Activated CD4-positive, alpha-beta T cell treated with anti-CD3 and anti-CD28 coated beads, Interleukin-2, amount 50 U/mL, for 4 hours (primary cell): ENCODE results near the gene KLHL22.

ENCODE experiments used
- DNase-seq, 2 experiments: peaks; one replicate each; pipeline ENCODE4 v3.0.0-alpha.2; 2020

Gene KLHL22

DNA sequence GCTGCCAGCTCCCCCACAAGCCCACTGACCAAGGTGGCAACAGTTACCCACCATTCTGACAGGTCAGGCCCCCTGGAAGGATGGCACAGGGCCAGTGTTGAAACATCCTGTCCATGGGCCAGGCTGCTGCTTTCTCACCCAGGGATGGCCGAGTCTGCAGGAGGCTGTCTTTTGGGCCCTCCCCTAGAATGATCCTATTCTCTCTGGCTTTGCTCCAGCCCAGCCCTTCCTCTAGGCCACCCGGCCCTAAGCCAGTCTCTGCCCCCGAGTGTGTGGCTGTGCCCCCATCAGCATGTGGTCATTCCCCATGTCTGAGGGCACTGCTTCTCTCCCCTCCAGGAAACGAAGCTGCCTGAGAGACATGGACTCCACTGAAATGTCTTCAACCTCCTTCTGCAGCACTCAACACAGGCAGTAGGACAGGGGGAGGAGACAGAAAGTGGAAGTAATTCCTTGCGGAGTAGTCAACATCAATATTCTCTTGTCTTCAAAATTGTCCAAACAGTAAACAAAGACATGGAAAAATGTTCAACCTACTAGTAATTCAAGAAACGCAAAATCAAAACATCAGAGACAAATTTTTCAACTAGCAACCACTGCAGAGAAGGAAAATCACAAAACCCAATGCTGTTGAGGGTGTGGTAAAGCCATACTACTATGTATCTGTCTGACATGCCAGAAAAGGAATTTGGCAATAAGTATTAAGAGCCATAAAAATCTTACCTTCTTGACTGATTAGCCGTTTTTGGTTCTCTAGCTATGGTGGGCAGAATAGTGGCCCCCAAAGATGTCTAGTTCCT, 52.9 kb downstream of the KLHL22 start:
- no peak for DNase-seq

DNA sequence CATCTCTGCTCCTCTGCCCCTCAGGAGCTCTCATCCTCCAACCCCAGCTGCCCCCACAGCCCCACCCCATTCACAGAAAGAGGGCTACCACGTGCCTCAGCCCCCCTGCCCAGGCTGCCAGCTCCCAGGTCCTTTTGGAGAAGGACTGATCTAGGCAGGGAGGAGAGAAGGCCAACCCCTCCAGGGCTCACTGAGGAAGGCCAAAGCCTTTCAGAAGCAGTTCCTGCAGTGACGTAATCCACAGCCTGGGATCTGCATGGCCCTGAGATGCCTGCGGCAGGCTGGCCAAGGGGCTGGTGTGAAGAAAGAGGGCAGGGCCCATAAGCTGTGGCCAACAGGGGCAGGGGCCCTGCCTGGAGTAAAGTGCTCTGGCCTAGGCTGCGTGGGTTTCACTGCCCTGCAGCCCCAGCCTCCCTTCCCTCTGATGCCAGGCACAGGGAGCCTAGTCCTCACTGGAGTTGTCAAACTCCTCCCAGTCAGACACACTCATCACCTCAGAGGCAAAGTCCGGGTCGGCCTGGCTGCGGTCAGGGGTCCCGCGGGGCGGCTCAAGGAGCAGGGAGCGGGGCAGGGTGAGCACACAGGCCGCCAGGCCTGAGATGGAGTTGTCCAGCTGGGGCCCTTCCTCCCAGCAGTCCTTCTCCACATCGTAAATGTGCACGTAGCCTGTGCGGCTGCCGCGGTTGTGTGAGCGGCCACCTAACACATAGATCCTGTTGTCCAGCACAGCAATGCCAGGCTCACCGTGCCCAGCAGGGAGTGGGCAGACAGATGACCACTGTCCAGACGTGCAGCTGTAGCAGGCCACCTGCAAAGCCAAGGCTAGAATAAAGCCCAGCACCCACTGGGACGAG, 53.7 kb downstream of the KLHL22 start:
- no peak for DNase-seq

DNA sequence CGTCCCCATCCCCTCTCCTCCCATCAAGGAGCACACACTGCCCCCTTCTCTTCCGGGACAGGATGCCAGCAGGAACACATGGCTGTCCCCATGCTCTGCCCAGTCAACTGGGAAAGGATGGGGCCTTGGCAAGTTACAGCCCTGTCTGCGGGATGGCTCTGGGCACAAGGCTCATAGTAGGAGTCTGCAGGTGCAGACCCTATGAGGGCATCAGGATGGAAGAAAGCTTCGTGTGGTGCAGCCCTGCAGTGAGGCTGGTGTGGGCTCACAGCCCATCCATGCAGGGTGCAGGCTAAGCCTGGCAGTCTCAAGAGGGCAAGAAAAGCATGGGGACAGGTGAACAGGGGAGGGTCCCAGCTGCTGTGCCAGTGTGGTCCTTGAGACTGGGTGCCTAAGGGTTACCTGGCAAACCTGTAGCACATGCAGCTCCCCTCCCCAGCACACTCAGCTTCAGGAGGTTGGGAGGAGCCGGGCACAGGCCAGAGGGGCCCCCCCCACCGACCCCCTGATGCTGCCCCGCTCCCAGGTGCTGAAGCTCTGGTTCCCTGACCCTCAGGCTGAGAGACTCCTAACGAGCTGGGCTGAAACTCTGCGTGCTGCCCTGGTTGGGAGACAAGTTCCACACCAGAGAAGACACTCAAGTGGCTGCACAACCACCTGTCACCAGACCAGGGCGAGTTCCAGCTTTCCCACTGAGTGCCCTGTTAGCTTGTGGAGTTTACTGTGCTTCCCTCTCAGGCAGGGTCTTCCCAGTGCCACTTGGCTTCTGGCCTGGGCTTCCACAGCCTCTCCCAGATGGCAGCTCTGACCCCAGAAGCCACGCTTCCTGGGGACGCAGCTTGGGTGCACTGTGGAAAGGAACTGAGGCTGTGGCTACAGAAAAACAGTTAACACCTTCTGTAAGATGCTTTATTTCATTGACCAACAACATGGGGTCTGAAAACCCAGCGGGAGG, 54.7 kb downstream of the KLHL22 start:
- no peak for DNase-seq

DNA sequence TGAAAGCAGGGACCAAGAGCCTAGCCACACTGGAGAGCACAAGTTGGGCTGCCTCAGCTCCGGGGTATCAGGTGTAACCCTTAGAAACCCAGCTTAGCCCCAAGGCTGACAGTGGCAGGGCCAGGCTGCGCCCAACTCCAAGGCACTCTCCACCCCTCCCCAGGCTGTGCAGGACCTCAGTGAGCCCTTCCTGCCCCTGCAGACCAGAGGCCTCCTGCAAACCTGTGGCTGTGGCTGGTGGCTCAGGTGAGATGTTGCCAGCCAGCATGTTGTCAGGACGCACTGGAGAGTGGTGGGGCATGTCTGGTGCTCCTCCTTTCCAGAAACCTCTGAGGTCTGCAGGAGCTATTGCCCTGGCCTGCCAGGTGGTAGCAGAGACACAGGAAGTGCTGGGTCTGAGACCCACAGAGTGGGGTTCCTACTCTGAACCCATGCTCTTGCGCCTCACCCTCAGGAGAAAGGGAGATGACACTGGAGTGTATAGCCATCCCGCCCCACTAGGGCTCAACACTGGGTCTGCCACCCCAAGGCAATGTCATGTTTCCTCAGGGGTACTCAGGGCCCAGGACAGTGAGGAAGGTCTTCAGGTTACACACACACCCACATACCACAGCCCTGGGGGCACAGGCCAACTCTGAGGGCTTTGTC, 55.5 kb downstream of the KLHL22 start:
- DNase-seq: no peak

DNA sequence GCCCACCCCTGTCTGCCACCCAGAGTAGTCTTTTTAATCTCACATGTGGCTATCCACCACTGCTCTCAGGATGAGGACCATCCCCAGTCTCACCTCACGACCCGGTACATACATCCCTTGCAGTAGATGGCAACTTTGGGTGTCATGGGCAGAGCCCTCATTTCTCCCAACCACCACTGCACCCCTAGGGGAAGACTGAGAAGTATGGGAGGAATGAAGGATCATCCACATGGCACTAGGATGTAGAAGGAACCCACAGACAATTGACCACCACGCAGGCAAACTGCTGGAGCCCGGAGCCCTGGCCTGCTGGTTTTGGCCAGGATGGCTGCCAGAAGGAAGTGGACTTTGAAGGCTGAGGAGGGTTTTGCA, 56.1 kb downstream of the KLHL22 start:
- DNase-seq: no peak

DNA sequence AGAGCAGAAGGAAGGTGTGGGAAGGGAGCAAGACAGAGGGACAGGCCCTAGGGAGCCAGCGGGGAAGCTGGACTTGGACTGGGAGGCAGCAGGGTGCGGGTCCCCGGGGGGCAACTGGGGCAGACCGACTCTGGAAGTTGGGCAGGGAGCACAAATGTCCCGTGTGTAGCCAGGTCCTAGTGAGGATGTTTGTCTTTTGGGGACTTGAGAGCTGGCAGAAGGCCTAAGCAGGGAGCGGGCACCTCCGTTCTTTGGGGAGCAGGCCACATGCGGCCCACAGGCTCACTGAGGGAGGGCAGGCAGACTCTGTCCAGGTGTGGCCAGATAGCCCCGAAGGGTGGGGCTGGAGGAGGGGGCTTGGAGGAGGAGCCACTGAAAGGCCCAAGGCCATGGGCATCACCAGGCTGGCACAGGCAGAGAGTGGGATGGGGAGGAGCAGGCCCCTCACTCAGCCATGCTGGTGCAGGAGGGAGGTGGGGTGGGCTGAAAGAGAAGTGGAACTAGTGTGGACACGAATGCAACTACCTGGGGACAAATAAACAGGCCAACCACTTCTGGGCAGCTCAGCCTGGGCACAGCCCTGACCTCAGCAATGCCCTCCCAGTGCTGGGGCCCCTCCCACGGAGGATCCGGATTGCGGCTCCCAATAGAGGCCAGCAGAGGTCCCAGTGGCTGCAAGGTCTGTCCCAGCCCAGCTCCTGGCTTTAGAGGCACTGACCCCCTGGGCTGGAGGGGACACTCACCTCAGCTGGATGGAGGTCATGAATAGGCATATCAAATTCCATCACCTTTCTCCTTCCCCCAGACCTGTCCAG, 56.7 kb downstream of the KLHL22 start:
- no peak for DNase-seq

DNA sequence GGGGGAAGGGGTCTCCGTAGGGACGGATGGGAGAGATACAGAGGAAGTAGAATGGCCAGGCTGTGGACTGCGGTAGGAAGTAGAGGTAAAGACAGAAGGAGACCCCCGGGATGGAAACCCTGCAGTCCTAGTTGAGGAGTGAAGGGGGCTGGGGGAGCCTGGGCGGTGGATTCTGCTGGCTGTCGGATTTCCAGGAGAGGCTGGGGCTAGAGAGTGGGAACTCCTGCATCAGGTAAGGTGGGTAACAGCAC, 57.2 kb downstream of the KLHL22 start:
- no peak for DNase-seq

DNA sequence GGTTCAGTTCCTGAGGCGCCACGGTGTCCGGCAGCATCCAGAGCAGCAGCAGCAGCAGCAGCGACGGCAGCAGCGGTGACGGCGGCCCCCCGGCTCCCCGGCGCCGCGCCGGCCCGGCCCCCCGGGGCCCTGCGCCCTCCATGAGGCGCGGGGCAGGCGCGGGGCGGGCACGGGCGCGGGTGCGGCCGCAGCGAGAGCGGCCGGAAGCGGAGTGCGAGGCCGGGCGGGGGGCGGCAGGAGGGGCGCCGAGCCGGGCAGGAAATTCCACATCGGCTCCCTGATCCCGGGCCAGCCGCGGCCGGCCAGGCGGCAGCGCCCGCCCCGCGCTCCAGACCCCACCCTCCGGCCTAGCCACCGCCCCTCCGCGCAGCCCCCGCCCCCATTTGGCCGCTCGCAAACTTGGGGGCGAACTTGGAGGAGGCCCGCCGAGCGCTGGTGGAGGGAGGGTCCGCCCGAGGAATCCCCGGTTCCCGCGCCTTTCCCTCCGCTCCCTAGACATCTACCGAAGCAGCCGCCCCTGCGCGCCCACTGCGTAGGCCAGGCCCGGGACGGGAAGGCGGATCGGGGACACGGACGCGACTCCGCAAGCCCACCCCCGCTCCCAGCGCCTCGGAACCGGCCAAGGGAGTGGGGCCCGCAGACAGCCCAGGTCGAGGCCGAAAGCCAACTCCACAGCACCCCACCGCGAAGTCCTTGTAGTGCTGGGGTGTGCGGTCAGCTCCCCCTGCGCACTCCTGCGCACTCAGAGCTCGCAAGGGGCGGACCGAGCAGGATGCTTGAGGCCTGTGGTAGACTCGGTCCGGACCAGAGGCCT, 57.8 kb downstream of the KLHL22 start, which contains the start of gene SCARF2:
SCARF2 (minus strand) TSS at position 213 of the 814 bp plus-strand sequence; CDS start at position 142, 71 bp downstream.
- no peak for DNase-seq

DNA sequence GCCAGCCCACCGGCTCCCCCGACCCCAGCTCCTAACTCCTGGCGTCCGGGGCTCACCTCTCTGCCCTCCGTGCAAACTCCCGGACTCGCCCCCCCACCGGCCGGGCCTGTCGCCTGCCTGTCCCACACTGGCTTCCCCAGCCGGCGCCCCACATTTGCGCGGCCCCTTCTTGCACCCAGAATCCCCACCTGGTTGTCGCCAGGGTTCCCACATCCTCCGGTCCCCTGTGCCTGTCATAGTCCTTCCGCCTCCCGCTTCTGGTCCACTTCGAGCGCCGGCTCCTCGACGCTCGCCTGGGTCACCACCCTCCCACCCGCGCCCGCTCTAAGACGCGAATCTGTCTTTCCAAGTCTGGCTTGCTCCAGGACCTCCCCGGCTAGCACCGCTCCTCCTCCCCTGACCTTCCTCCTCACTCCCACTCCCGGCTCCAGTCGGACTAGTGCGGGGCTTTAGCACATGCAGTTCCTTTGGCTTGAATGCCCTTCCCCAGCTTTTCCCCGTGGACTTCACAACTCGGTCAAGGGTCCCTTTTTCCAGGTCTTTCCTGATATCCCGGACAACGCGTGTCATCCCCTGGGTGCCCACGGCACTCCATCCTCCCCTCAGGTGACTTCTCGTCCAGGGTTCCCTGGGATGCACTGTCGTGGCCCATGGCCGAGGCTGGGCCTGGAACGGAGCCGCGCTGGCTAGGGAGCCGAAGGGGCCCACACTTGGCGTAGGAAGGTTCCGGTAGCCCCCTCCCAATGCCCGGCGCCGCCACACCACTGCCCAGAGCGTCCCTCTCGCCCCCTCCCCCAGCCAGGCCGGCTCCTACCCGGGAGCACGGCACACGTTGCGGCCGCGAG, 58.6 kb downstream of the KLHL22 start:
- DNase-seq: no peak

DNA sequence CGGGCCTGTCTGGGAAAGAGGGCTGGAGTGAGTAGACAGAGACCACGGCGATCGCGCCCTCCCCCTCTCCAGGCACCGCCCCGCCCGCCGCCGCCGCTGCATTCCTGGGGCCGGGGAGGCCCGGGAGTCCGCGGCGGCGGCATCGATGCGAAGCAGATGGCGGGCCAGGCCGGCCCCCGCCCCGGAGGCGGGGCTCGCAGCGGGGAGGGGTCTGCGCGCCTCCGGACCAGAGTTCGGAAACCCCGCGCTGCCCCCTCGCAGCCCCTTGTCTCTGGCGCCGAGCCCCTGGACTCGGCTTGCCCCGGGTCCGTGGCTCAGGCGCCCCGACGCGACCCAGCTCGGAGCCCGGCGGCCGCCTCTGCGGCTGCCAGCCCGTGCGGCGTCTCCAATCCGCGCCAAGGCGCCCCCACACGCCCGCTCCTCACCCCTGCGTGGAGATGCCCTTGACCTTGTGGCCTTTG, 59.3 kb downstream of the KLHL22 start:
- no peak for DNase-seq

DNA sequence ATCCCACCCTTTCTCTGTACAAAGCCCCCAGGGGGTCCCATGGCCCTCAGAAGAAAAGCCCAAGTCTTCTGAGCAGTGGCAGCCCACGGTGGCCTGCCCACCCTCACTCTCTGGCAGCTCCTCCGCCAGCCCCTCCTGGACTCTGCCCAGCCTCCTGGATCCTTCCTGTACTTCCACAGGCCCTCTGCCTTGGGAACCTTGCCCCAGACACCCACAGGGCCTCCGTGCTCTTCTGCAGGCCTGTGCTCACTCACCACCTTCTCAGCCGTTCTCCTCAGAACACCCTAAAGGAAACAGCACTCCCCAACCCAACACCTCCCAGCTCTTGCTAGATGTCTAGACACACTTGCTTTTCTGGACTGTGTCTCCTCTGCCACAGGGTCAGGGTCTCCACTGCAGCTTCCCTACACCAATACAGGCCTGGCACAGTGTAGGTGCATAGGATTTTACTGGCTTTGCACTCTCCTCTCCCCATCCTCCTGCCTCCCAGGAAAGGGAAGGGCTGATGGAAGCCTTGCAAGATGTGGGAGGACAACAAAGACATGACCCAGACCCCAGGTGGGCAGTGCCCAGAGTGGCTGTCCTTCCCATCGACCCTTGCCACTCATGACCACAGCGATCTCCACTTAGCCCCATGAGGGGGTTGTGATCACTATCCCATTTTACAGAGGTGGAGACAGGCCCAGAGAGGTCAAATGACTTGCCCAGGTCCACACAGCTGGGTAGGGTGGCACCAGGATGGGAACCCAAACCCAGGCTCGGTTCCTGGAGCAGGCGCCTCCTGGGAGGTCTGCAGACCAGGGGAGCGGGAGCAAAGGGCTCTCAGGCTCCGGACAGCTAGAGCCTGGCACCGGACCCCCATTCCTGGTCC, 59.9 kb downstream of the KLHL22 start:
- DNase-seq: no peak

DNA sequence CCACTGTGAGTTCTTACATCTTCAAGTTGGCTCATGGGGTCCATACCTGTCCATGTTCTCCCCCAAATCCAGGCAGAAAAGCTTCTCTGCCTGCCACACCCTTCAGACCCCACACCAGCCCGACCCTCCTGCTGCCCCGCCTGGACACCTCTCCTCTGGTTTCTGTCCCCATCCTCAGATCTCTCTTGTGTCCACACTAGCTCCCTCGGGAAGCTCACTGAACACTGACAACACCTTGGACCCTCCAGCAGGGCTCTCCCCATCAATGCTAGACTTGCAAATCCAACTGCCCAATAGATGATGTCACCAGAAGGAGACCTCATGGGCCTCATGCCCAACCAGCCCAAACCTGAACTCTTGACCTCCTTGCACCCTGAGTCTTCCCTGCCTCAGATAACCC, 60.8 kb downstream of the KLHL22 start:
- DNase-seq: no peak

DNA sequence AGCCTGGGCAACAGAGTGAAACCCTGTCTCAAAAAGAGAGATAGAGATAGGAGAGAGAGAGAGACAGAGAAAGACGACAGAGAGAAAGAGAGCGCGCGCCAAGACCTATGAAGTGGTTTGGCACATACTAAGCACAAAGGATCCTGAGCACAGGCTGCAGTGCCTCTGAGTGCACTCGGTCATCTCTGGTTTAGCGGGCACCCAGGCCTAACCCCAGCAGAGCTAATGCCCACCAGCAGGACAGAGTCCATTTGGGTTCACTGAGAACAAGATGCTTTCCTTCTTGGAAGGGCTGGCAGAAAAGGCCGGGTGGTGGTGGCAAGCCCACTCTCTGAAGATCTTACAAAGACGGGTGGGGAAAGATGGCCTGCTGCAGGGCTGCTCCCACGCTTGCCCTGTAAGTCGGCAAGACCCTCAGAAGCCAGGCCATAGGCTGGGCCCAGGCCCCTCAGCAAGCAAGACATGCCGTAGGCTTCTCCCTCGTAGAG, 61.3 kb downstream of the KLHL22 start:
- no peak for DNase-seq

DNA sequence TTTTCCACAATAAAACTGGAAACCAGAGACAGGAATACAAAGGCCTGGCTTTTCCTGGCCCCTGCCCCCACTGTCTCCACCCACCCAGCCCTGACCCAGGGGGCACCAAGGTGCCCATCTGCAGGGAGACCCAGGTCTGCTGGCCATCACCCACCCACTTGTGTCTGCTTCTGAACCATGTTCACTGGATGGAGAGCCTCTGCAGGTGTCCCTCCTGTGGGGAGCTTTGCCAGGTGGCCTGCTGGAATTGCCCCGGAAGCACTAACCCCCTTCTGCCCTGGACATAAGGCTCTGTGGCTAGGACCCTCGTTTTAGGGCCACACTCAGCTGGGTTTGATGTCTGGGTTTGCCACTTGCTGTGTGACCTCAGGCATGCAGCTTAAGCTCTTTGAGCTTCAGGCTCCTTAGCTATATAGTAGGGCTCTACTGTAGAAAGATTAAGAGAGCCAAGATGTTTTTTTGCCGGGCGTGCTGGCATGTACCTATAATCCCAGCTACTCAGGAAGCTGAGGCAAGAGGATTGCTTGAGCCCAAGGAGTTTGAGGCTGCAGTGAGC, 61.8 kb downstream of the KLHL22 start:
- DNase-seq: no peak

DNA sequence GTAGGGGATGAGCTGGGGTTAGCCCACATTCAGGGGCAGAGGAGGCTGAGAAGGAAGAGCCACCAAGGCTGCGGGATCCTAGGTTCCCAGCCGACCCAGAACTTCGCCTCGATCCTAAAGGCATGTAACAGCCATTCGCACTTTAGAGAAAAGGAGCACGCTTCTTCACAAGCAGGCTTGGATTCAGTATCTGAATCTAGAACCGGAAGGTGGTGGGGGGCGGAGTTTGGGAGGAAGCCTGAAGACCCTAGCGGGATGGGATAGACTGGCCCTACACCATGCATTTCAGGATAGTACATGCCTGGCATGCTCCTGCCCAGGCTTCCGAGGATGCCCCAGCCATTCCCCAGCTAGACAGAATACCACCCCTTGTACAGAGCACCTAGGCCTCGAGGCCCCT, 62.4 kb downstream of the KLHL22 start:
- DNase-seq: no peak

DNA sequence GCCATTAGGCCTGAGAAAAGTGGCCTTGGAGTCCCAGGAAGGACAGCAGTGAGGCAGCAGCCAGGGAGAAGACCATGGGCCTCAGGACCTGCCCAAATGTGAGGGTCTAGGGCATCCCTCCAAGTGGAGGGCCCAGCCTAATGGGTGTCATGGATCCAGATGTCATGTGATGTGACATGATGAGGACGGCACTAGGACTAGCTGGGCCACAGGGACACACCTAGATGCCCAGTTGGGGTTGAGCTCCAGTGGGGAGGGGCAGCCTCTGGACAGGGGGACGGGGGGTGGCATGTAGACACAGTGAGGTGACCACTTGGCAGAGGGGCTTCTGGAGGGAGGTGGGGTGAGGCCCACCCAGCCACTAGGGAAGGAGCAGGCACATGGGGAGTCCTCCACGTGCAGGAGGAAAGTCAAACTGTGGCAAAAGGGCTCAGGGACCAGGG, 63.3 kb downstream of the KLHL22 start:
- no peak for DNase-seq

DNA sequence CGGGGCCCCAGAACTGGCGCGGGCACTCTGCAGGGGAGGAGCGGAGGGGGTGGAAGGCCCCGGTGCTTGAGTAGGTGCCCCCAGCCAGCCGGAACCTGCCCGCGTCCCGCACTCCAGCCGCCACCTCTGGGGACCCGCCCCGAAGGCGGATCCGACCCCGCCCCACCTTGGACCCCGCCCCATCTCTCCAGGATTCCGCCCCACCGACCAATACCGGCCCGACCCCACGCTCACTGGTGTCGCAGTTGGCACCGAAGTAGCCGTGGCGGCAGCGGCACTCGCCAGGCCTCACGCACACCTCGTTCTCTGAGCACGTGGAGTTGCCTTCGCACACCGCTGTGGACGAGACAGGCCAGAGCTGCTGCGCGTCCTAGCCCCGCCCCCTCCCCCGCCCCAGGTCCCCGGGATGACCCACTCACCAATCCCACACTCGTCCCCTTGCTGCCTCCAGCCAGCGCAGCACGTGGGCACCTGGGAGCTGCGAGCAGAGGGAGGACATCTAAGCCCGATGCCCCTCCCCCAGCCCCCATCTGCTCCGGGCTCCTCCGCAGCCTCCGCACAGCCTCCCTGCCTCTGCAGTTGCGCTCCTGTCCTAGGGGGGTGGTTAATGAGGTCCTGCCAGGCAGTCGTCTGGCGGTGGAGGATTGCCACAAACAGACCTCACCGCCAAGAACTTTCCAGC, 63.9 kb downstream of the KLHL22 start:
- no peak for DNase-seq
